Gastrocnemius medialis (tissue), 4 donors: ENCODE results near the gene NOVA2. TPM values are rescaled to one million over a fixed set of nuclear protein-coding genes. Genes with fewer than 3 reads are reported as not detected.

Experiments
- ATAC-seq, 2 donors: fragments of 150-250 bp; one replicate each; pipeline ENCODE4 v1.9.1; 2016
- DNase-seq, 2 donors: peaks; one replicate each; pipeline ENCODE4 v3.0.0-alpha.2; 2019
- H3K27ac ChIP-seq, 4 donors: fragments of 200-600 bp; sonication (generic); 1 replicate in 1 of 4; 2 replicates in 3 of 4; pipeline ENCODE4 v1.5.1; 2016 to 2018; ENCODE audit warnings: mild to moderate bottlenecking in 2 of 4, moderate library complexity in 1 of 4
- H3K27me3 ChIP-seq, 3 donors: fragments of 200-600 bp; sonication (generic) in 2 of 3; 1 replicate in 1 of 3; 2 replicates in 2 of 3; pipeline versions ENCODE4 v1.5.1 to v1.6.0; 2016 to 2019; ENCODE audit warnings: mild to moderate bottlenecking in 1 of 3, moderate library complexity in 1 of 3
- H3K36me3 ChIP-seq, 2 donors: fragments of 200-600 bp; sonication (generic) in 1 of 2; one replicate each; pipeline ENCODE4 v1.5.1; 2017 to 2018
- H3K4me1 ChIP-seq, 2 donors: fragments of 200-600 bp; sonication (generic) in 1 of 2; one replicate each; pipeline ENCODE4 v1.5.1; 2016 to 2017; ENCODE audit warnings: mild to moderate bottlenecking in 2 of 2
- H3K4me3 ChIP-seq, 4 donors: fragments of 200-600 bp; sonication (generic) in 3 of 4; 1 replicate in 1 of 4; 2 replicates in 3 of 4; pipeline ENCODE4 v1.5.1; 2016 to 2019; ENCODE audit warnings: mild to moderate bottlenecking in 2 of 4
- H3K9me3 ChIP-seq, 3 donors: fragments of 200-600 bp; sonication (generic) in 2 of 3; 1 replicate in 1 of 3; 2 replicates in 2 of 3; pipeline ENCODE4 v1.5.1; 2016 to 2019
- POLR2A ChIP-seq, 2 donors: fragments of 450-650 bp; IDR thresholded peaks; one replicate each; pipeline ENCODE4 v1.6.1; 2017; ENCODE audit warnings: antibody characterized with exemption in 2 of 2, mild to moderate bottlenecking in 2 of 2, moderate library complexity in 2 of 2
- in situ Hi-C, 4 donors: fragments of 200-750 bp; cut with MboI; loops; one replicate each; pipeline versions ENCODE4 v1.15.0 to v1.8.0; 2017; ENCODE audit warnings: low sequenced_read_pairs in 4 of 4
- intact Hi-C: fragments of 100-400 bp; cut with DNase I; formaldehyde crosslinking; loops from one replicate; pipeline ENCODE4 v1.15.1; 2023; ENCODE audit warnings: low total_unique reads
- total RNA-seq, 4 donors: library from RNA; depleted of rRNA; stranded (reverse); fragments of >200 nt; gene quantifications; one replicate each; pipeline versions ENCODE4 v1.1.0 to v1.2.3, GENCODE V29; 2016
- TF ChIP-seq, protein P1 (sequence below), 5 experiments: fragments of 450-650 bp in 3 of 5; fragments of 200-600 bp in 2 of 5; sonication (generic) in 2 of 5; IDR thresholded peaks in 4 of 5; conservative IDR thresholded peaks in 1 of 5; 1 replicate in 4 of 5; 2 replicates in 1 of 5; pipeline ENCODE4 v1.5.1; 2016 to 2019; ENCODE audit warnings: antibody characterized with exemption in 5 of 5, mild to moderate bottlenecking in 3 of 5, moderate library complexity in 3 of 5

The NOVA2 gene, protein sequence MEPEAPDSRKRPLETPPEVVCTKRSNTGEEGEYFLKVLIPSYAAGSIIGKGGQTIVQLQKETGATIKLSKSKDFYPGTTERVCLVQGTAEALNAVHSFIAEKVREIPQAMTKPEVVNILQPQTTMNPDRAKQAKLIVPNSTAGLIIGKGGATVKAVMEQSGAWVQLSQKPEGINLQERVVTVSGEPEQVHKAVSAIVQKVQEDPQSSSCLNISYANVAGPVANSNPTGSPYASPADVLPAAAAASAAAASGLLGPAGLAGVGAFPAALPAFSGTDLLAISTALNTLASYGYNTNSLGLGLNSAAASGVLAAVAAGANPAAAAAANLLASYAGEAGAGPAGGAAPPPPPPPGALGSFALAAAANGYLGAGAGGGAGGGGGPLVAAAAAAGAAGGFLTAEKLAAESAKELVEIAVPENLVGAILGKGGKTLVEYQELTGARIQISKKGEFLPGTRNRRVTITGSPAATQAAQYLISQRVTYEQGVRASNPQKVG
- total RNA-seq, result 1 to 10 TPM in 1 of 4 donors, under 1 TPM in 3; 0.44 to 1.1 (median 0.49) TPM

DNA sequence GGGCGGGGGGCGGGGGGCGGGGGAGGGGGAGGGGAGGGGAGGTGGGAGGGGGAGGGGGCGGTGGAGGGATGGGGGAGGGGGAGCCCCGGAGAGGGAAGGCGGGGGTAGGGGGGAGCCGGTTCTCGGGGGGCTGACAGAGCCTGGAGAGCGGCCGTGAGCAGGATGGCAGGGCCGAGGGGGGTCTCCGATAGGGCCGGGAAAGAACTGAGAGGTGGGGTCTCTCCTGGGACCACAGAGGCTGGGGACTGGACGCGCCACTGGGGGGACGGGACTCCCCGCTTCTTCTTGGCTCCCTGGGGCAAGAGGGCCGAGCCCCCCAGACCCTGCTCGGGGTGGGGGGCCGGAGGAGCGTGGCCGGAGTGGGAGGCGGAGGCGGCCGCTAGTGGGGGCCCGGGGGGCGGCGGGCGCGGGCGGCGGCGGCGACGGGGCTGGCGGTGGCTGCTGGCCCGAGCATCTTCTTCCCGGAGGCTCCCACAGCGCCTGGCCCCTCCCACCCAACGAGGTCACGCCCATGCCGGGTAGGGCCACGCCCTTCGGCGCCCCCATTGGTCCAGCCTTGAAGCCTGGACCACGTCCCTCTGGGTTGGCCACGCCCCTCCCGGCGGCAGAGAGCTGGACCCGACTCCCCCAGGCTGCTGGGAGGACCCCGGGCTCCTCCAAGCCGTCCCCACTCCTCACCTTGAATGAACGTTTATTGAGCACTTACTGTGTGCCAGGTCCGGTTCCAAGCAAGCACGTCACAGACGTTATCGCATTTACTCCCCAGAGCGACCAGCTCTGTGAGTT, at the start of gene NOVA2:
TSS of gene NOVA2 (minus strand) at position 313 of the 786 bp plus-strand sequence. CDS start 514 bp downstream, outside the sequence.
- peak; percentile 17 to 27 for ATAC-seq
- in situ Hi-C loops, result no loop called here
- intact Hi-C loops, result no loop called here
- H3K27me3 ChIP-seq, result peaks cover 57 to 59% (median 57%) of the 10 kb centered on the region in 3 donors
- H3K9me3 ChIP-seq, result no peaks in the 10 kb centered on the region
- peak; percentile 29 to 32 for DNase-seq
- no peaks in the 10 kb centered on the region for H3K36me3 ChIP-seq
- H3K4me3 ChIP-seq, result peak within 1 kb of the TSS; percentile 34 to 57 (median 44)
- TF ChIP-seq POLR2A (IDR thresholded peaks at IDR 0.05), result peak; percentile 38 to 56
- TF ChIP-seq, protein P1, sequence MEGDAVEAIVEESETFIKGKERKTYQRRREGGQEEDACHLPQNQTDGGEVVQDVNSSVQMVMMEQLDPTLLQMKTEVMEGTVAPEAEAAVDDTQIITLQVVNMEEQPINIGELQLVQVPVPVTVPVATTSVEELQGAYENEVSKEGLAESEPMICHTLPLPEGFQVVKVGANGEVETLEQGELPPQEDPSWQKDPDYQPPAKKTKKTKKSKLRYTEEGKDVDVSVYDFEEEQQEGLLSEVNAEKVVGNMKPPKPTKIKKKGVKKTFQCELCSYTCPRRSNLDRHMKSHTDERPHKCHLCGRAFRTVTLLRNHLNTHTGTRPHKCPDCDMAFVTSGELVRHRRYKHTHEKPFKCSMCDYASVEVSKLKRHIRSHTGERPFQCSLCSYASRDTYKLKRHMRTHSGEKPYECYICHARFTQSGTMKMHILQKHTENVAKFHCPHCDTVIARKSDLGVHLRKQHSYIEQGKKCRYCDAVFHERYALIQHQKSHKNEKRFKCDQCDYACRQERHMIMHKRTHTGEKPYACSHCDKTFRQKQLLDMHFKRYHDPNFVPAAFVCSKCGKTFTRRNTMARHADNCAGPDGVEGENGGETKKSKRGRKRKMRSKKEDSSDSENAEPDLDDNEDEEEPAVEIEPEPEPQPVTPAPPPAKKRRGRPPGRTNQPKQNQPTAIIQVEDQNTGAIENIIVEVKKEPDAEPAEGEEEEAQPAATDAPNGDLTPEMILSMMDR (IDR thresholded peaks at IDR 0.05 in 4 of 5, conservative IDR thresholded peaks at IDR 0.05 in 1 of 5), result no peak
- H3K4me1 ChIP-seq, result peaks cover 0 to 3% of the 10 kb centered on the region in 2 donors
- H3K27ac ChIP-seq, result peak within 1 kb of the TSS; percentile 64 to 76 (median 75)

DNA sequence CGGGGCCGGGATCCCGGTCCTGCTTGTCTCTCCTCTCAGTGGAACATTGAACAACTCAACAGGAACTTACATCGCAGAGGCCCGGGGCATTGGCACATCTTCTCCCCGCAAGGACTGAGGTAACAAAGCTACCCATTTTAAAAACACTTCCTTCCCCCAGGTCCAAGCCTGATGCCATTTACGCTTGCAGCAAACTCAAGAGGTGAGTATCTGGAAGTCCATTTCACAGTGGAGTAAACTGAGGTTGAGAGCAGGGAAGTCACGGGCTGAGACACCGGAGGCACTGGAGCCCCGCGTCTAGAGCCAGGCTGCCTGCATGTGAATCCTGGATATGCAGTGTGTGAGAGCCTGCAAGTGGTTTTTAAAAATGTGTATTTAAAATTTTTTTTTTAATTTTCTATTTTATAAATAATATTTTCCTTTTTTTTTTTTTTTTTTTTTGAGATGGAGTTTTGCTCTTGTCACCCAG, 49.7 kb upstream of the NOVA2 start:
- no peak overlapping the region for H3K27ac ChIP-seq
- H3K4me3 ChIP-seq, result no peak overlapping the region
- H3K4me1 ChIP-seq, result no peaks in the 10 kb centered on the region
- DNase-seq (no peak), ATAC-seq (no peak)
- in situ Hi-C loops, result loop anchor here in 1 of 4 donors (10.0 kb wide), 1 partner anchor 241 kb away; no protein-coding TSS in a partner anchor
- peaks cover 42 to 48% (median 43%) of the 10 kb centered on the region in 3 donors for H3K27me3 ChIP-seq
- no peak for TF ChIP-seq POLR2A (IDR thresholded peaks at IDR 0.05)
- TF ChIP-seq, protein P1 (IDR thresholded peaks at IDR 0.05 in 4 of 5, conservative IDR thresholded peaks at IDR 0.05 in 1 of 5), result no peak
- no peaks in the 10 kb centered on the region for H3K9me3 ChIP-seq
- H3K36me3 ChIP-seq, result no peaks in the 10 kb centered on the region
- intact Hi-C loops, result no loop called here

DNA sequence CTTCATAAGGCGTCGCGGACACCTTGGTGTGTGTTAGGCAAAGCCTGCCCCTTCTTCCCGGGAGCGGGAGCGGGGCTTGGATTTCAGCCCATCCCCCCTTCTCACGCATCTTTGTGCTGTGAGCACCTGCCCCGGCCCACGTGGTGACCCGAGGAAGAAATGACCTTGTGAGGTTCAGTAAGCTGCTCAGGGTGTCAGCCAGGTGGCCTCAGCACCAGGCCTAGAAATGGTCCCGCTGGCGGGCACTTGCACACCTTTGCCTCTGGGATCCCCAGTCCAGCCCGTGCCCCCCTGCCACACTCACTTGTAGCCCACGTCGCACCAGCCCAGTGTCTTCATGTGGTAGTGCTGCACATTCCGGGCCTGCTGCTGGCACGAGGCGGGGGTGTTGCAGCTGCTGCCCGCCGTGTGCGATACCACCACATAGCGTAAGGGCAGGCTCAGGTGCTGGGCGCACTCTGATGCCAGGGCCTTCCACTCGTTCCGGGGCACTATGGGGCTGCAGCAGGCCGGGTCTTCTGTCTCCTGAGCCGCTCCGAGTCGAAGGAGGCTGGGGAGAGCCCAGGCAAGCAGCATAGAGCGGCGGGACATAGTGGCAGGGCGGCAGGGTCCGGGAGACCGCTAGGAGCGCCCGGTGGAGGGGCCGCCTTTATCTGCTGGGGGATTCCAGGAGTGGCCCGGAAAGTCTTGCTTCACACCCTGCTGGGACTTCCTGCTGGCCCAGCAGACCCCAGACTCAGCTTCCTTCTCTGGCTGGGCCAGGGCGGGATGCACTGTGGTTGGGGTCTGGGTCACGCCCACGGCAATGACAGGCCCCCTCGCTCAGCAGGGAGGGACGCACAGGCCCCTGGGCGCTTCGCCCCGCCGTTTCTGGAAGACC, 49.0 kb upstream of the NOVA2 start, which contains the start of gene PGLYRP1:
TSS of gene PGLYRP1 (minus strand) at position 623 of the 880 bp plus-strand sequence. CDS start at position 591, 32 bp downstream.
- intact Hi-C loops, result no loop called here
- TF ChIP-seq POLR2A (IDR thresholded peaks at IDR 0.05), result no peak
- TF ChIP-seq, protein P1 (IDR thresholded peaks at IDR 0.05 in 4 of 5, conservative IDR thresholded peaks at IDR 0.05 in 1 of 5), result no peak
- ATAC-seq (no peak), DNase-seq (no peak)
- Histone ChIP-seq H3K36me3 (no peaks in the 10 kb centered on the region), H3K4me1 (no peaks in the 10 kb centered on the region), H3K27me3 (peaks cover 42 to 48% (median 43%) of the 10 kb centered on the region in 3 donors), H3K27ac (no peak within 1 kb of the TSS), H3K4me3 (no peak within 1 kb of the TSS), H3K9me3 (no peaks in the 10 kb centered on the region)
- in situ Hi-C loops, result loop anchor here in 1 of 4 donors (10.0 kb wide), 1 partner anchor 242 kb away; no protein-coding TSS in a partner anchor

DNA sequence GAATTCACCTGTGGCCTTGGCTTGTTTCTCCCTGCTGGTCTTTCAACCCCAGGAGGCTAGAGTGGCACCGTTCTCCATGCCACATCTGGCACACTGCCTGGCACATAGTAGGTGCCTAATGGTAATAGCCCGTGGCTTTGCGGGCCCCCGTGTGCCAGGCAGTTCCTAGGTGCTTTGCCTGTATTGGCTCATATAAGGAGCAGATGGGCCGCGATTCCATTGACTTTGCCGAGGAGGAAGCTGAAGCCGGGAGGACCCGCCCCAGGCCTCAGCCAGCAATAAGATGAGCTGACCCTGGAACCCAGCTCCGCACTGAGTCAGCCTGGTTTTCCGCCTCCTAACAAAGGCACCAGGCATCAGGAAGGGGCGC, 48.4 kb upstream of the NOVA2 start:
- no peak for TF ChIP-seq POLR2A (IDR thresholded peaks at IDR 0.05)
- TF ChIP-seq, protein P1 (IDR thresholded peaks at IDR 0.05 in 4 of 5, conservative IDR thresholded peaks at IDR 0.05 in 1 of 5), result no peak
- ATAC-seq, result no peak
- intact Hi-C loops (no loop called here), in situ Hi-C loops (loop anchor here in 1 of 4 donors (10.0 kb wide), 1 partner anchor 243 kb away; no protein-coding TSS in a partner anchor)
- H3K9me3 ChIP-seq, result no peaks in the 10 kb centered on the region
- no peak overlapping the region for H3K27ac ChIP-seq
- peaks cover 0 to 2% of the 10 kb centered on the region in 2 donors for H3K4me1 ChIP-seq
- H3K27me3 ChIP-seq, result peaks cover 42 to 47% (median 43%) of the 10 kb centered on the region in 3 donors
- no peaks in the 10 kb centered on the region for H3K36me3 ChIP-seq
- DNase-seq, result no peak
- no peak overlapping the region for H3K4me3 ChIP-seq
